B cell (primary cell): ENCODE measurements around the gene ANAPC15. TPM values are rescaled to one million over a fixed set of nuclear protein-coding genes. Genes with fewer than 3 reads are reported as not detected.

ENCODE experiments used
- ATAC-seq: fragments of 200-7000 bp; cut with Tn5 transposase; one replicate; pipeline ENCODE4 v1.10.0; 2021; ENCODE audit warnings: low read depth, mild to moderate bottlenecking, moderate number of reproducible peaks, moderate library complexity
- CTCF ChIA-PET: fragments of 350-600 bp; sonication (Branson Sonifier 250); formaldehyde crosslinking; loops from one replicate; lab custom pipeline; 2021; ENCODE audit warnings: antibody characterized with exemption, inconsistent platforms; lab: Charles Lee
- POLR2A ChIA-PET: fragments of 350-600 bp; sonication (Branson Sonifier 250); formaldehyde crosslinking; loops from one replicate; lab custom pipeline; 2021; ENCODE audit warnings: antibody characterized with exemption; lab: Charles Lee
- DNase-seq: peaks from one replicate; pipeline ENCODE4 v3.0.0; 2013
- H2AFZ ChIP-seq: 2 replicates; pipeline ENCODE4 v1.6.1; 2012; ENCODE audit warnings: mild to moderate bottlenecking, low read depth, low read length; ENCODE audit not compliant: insufficient read depth, poor library complexity, severe bottlenecking
- H3K27ac ChIP-seq, 2 donors: 1 replicate in 1 of 2; 2 replicates in 1 of 2; pipeline ENCODE4 v1.5.1; 2012 to 2013; ENCODE audit warnings: low read length in 2 of 2, mild to moderate bottlenecking in 2 of 2, moderate library complexity in 1 of 2
- H3K27me3 ChIP-seq, 4 experiments: fragments of 200-600 bp in 1 of 4; sonication (generic) in 1 of 4; replicated peaks in 1 of 4; 1 replicate in 2 of 4; 2 replicates in 2 of 4; pipeline versions ENCODE4 v1.6.1 to v1.7.0; 2013 to 2016; ENCODE audit warnings: low read length in 3 of 4, mild to moderate bottlenecking in 2 of 4, mixed read lengths in 1 of 4, moderate library complexity in 1 of 4; ENCODE audit not compliant: insufficient read depth in 4 of 4, control insufficient read depth in 3 of 4; ENCODE audit errors: control extremely low read depth in 1 of 4
- H3K36me3 ChIP-seq, 2 experiments: replicated peaks in 1 of 2; 1 replicate in 1 of 2; 2 replicates in 1 of 2; pipeline versions ENCODE4 v1.6.1 to v1.7.1; 2013; ENCODE audit warnings: low read length in 1 of 2; ENCODE audit not compliant: insufficient read depth in 2 of 2, control insufficient read depth in 1 of 2; ENCODE audit errors: control extremely low read depth in 1 of 2, extremely low read depth in 1 of 2
- H3K4me1 ChIP-seq, 2 donors: fragments of 200-600 bp in 1 of 2; sonication (generic) in 1 of 2; 1 replicate in 1 of 2; 2 replicates in 1 of 2; pipeline versions ENCODE4 v1.5.1 to v1.6.1; 2013 to 2017; ENCODE audit warnings: low read length in 2 of 2; ENCODE audit not compliant: control insufficient read depth in 2 of 2, insufficient read depth in 2 of 2
- H3K4me2 ChIP-seq: replicated peaks from 2 replicates; pipeline ENCODE3; 2012; ENCODE audit warnings: mild to moderate bottlenecking, low read depth, low read length; ENCODE audit not compliant: poor library complexity, severe bottlenecking
- H3K4me3 ChIP-seq, 5 experiments: fragments of 200-600 bp in 1 of 5; sonication (generic) in 1 of 5; 1 replicate in 3 of 5; 2 replicates in 2 of 5; pipeline versions ENCODE4 v1.5.1 to v1.7.0; 2011 to 2016; ENCODE audit warnings: low read length in 4 of 5, mild to moderate bottlenecking in 4 of 5, low read depth in 2 of 5, control low read depth in 1 of 5, moderate library complexity in 1 of 5; ENCODE audit not compliant: insufficient read depth in 1 of 5; ENCODE audit errors: control extremely low read depth in 1 of 5, extremely low read depth in 1 of 5
- H3K79me2 ChIP-seq: fragments of 200-600 bp; sonication (generic); one replicate; pipeline ENCODE4 v1.6.0; 2016; ENCODE audit warnings: low read length; ENCODE audit not compliant: control insufficient read depth, insufficient read depth
- H3K9ac ChIP-seq: fragments of 200-600 bp; sonication (generic); 2 replicates; pipeline ENCODE4 v1.6.1; 2017; ENCODE audit warnings: mild to moderate bottlenecking, low read length, moderate library complexity
- H3K9me3 ChIP-seq, 3 donors: one replicate each; pipeline versions ENCODE4 v1.6.1 to v1.7.1; 2013; ENCODE audit warnings: low read length in 2 of 3; ENCODE audit not compliant: control insufficient read depth in 2 of 3, insufficient read depth in 1 of 3; ENCODE audit errors: control extremely low read depth in 1 of 3
- H4K20me1 ChIP-seq: 2 replicates; pipeline ENCODE4 v1.6.0; 2012; ENCODE audit warnings: mild to moderate bottlenecking, low read length; ENCODE audit not compliant: insufficient read depth, control insufficient read depth, poor library complexity, severe bottlenecking
- H3K27ac Mint-ChIP-seq: one replicate; pipeline ENCODE4 v1.8.0; 2021; ENCODE audit warnings: mixed read lengths
- H3K27me3 Mint-ChIP-seq: one replicate; pipeline ENCODE4 v1.8.0; 2021; ENCODE audit warnings: mixed read lengths
- H3K4me1 Mint-ChIP-seq: one replicate; pipeline ENCODE4 v1.8.0; 2021; ENCODE audit warnings: mixed read lengths
- H3K4me3 Mint-ChIP-seq: one replicate; pipeline ENCODE4 v1.8.0; 2021; ENCODE audit warnings: mixed read lengths
- H3K9me3 Mint-ChIP-seq: one replicate; pipeline ENCODE4 v1.8.0; 2022; ENCODE audit warnings: mixed read lengths; ENCODE audit not compliant: insufficient read depth
- EZH2 ChIP-seq: IDR thresholded peaks from 2 replicates; pipeline ENCODE4 v1.6.1; 2012; ENCODE audit warnings: borderline replicate concordance, low read depth, mild to moderate bottlenecking, moderate library complexity, low read length; ENCODE audit not compliant: insufficient read depth, poor library complexity, severe bottlenecking
- WGBS: methylation state at CpG from one replicate; pipeline ENCODE4 v1.1.5; 2013; ENCODE audit warnings: missing lambda C conversion rate; ENCODE audit not compliant: insufficient coverage; 5-methylcytosine and 5-hydroxymethylcytosine counted together
- intact Hi-C: fragments of 100-400 bp; cut with micrococcal nuclease; formaldehyde crosslinking; loops from one replicate; pipeline ENCODE4 v1.10.0; 2022
- polyA plus RNA-seq: library from polyadenylated mRNA; depleted of rRNA; stranded (reverse); fragments of >200 nt; gene quantifications from 2 replicates; pipeline ENCODE4 v1.2.3, GENCODE V29; 2012
- total RNA-seq, 2 donors: library from RNA; stranded (reverse); fragments of 120-200 nt in 1 of 2; gene quantifications; 1 replicate in 1 of 2; 2 replicates in 1 of 2; pipeline versions ENCODE4 v1.2.3 to v1.2.4, GENCODE V29; 2013 to 2022
- TF ChIP-seq, protein P1 (sequence below): fragments of 200-600 bp; IDR thresholded peaks from one replicate; pipeline ENCODE4 v1.8.0; 2022; ENCODE audit warnings: antibody characterized with exemption, mild to moderate bottlenecking

Gene ANAPC15
- total and polyA plus RNA-seq, 2 donors (not counting 1 experiment from before 2014, with no cell fraction given) = 27.1 to 27.7 TPM

- peaks cover 11 to 22% of the 10 kb centered on the region in 2 donors for H3K4me1 ChIP-seq
- H3K4me2 ChIP-seq = no peak overlapping the region
- POLR2A ChIA-PET = no interaction called here
- H3K27me3 ChIP-seq = no peaks in the 10 kb centered on the region
- CTCF ChIA-PET = interaction anchor here (4.6 kb wide), 1 partner anchor 59 kb away, joined by 49 read pairs; no protein-coding TSS in a partner anchor
- Mint-ChIP-seq H3K27me3 (no peaks in the 10 kb centered on the region), H3K27ac (no peak overlapping the region), H3K9me3 (no peaks in the 10 kb centered on the region), H3K4me1 (peaks cover 24% of the 10 kb centered on the region), H3K4me3 (no peak overlapping the region)
- H3K9me3 ChIP-seq = no peaks in the 10 kb centered on the region
- TF ChIP-seq, protein P1, sequence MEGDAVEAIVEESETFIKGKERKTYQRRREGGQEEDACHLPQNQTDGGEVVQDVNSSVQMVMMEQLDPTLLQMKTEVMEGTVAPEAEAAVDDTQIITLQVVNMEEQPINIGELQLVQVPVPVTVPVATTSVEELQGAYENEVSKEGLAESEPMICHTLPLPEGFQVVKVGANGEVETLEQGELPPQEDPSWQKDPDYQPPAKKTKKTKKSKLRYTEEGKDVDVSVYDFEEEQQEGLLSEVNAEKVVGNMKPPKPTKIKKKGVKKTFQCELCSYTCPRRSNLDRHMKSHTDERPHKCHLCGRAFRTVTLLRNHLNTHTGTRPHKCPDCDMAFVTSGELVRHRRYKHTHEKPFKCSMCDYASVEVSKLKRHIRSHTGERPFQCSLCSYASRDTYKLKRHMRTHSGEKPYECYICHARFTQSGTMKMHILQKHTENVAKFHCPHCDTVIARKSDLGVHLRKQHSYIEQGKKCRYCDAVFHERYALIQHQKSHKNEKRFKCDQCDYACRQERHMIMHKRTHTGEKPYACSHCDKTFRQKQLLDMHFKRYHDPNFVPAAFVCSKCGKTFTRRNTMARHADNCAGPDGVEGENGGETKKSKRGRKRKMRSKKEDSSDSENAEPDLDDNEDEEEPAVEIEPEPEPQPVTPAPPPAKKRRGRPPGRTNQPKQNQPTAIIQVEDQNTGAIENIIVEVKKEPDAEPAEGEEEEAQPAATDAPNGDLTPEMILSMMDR = no peak
- no peak for TF ChIP-seq EZH2
- 94% methylated on average over 3 of the region's 4 CpGs for WGBS
- DNase-seq (no peak), ATAC-seq (no peak)
- H3K27ac ChIP-seq = no peak overlapping the region
- intact Hi-C loops = no loop called here
- no peak overlapping the region for H3K4me3 ChIP-seq
- H3K36me3 ChIP-seq = peaks cover 0 to 10% of the 10 kb centered on the region in 2 experiments
- no peak overlapping the region for H3K9ac ChIP-seq
- H2AFZ ChIP-seq = no peak overlapping the region
- H4K20me1 ChIP-seq = no peaks in the 10 kb centered on the region
- H3K79me2 ChIP-seq = peaks cover 8% of the 10 kb centered on the region
Measured at GRCh38 chr11:72084076-72084475, 28.4 kb downstream of the ANAPC15 start.

- Histone ChIP-seq H3K9me3 (no peaks in the 10 kb centered on the region), H3K4me2 (no peak overlapping the region), H3K27ac (no peak overlapping the region), H3K4me3 (no peak overlapping the region), H3K79me2 (peaks cover 15% of the 10 kb centered on the region), H2AFZ (no peak overlapping the region), H3K9ac (no peak overlapping the region), H3K27me3 (no peaks in the 10 kb centered on the region), H3K4me1 (peaks cover 11 to 22% of the 10 kb centered on the region in 2 donors), H4K20me1 (no peaks in the 10 kb centered on the region), H3K36me3 (peaks cover 0 to 4% of the 10 kb centered on the region in 2 experiments)
- no peak for ATAC-seq
- intact Hi-C loops = no loop called here
- Mint-ChIP-seq H3K27me3 (no peaks in the 10 kb centered on the region), H3K27ac (no peak overlapping the region), H3K4me1 (peaks cover 30% of the 10 kb centered on the region), H3K4me3 (no peak overlapping the region), H3K9me3 (no peaks in the 10 kb centered on the region)
- ChIA-PET POLR2A (no interaction called here), CTCF (no interaction called here)
- no peak for TF ChIP-seq EZH2
- TF ChIP-seq, protein P1 = no peak
- no peak for DNase-seq
- WGBS = no CpG with 5 or more reads among the region's 2 CpGs
Measured at GRCh38 chr11:72083414-72083813, 29.1 kb downstream of the ANAPC15 start.
